HCT116 (cell line): Measurements from ENCODE around the gene LRRC34. TPM values are rescaled to one million over a fixed set of nuclear protein-coding genes. Genes with fewer than 3 reads are reported as not detected.

Experiments
- ATAC-seq: fragments of 200-7000 bp; cut with Tn5 transposase; 2 replicates; pipeline ENCODE4 v1.9.1; 2020; ENCODE audit warnings: mild to moderate bottlenecking, moderate library complexity
- BruUV-seq: library from RNA; stranded (reverse); fragments of 400-500 nt; replicated peaks from 2 replicates; lab custom pipeline; 2021; lab: Mats Ljungman, UMichigan
- CTCF ChIA-PET: fragments of 300-600 bp; sonication (Branson Sonifier 250); formaldehyde crosslinking; loops from one replicate; lab custom pipeline; 2021; ENCODE audit warnings: antibody characterized with exemption; lab: Charles Lee
- POLR2A ChIA-PET: fragments of 300-600, 350-600 bp; sonication (Branson Sonifier 250); formaldehyde crosslinking; loops from one replicate; lab custom pipeline; 2021; ENCODE audit warnings: antibody characterized with exemption; lab: Charles Lee
- RAD21 ChIA-PET, 2 experiments: fragments of 300-600 bp; sonication (Branson Sonifier 250); formaldehyde crosslinking; loops; one replicate each; lab custom pipeline; 2023; ENCODE audit warnings: low total read pairs in 2 of 2; ENCODE audit not compliant: uncharacterized antibody in 2 of 2, unreplicated experiment in 2 of 2, low non-redundant PET in 1 of 2; lab: Charles Lee
- DNase-seq: peaks from one replicate; pipeline ENCODE4 v3.0.0-alpha.2; 2010; ENCODE audit warnings: low read depth, low spot score
- H2AFZ ChIP-seq: fragments of 200-600 bp; shearing (Covaris generic), sonication (generic); 2 replicates; pipeline ENCODE4 v1.6.1; 2017; ENCODE audit warnings: low read depth, mixed run types, mixed read lengths, antibody characterized with exemption, low read length; ENCODE audit not compliant: poor library complexity, severe bottlenecking
- H3K27ac ChIP-seq: 2 replicates; pipeline ENCODE4 v1.5.1; 2012; ENCODE audit warnings: low read depth, low read length
- H3K27me3 ChIP-seq: fragments of 200-600 bp; sonication (generic); 2 replicates; pipeline ENCODE4 v1.6.1; 2016; ENCODE audit warnings: mixed run types, low read length, mixed read lengths; ENCODE audit not compliant: insufficient read depth
- H3K36me3 ChIP-seq, 2 experiments: fragments of 200-500 bp in 1 of 2; fragments of 200-600 bp in 1 of 2; sonication (Bioruptor generic) in 1 of 2; sonication (generic) in 1 of 2; 2 replicates each; pipeline versions ENCODE4 v1.5.1 to v1.6.1; 2014 to 2016; ENCODE audit warnings: low read length in 2 of 2, inconsistent platforms in 1 of 2, mixed read lengths in 1 of 2, mixed run types in 1 of 2; ENCODE audit not compliant: insufficient read depth in 2 of 2, control insufficient read depth in 1 of 2
- H3K4me1 ChIP-seq, 2 experiments: fragments of 200-600 bp in 1 of 2; sonication (generic) in 1 of 2; 2 replicates each; pipeline versions ENCODE4 v1.5.1 to v1.6.1; 2012 to 2017; ENCODE audit warnings: low read length in 2 of 2, inconsistent platforms in 1 of 2, mild to moderate bottlenecking in 1 of 2, mixed read lengths in 1 of 2, mixed run types in 1 of 2, moderate library complexity in 1 of 2; ENCODE audit not compliant: insufficient read depth in 2 of 2, control insufficient read depth in 1 of 2
- H3K4me2 ChIP-seq: fragments of 200-600 bp; sonication (generic); 2 replicates; pipeline ENCODE4 v1.6.1; 2017; ENCODE audit warnings: mixed run types, low read length, mixed read lengths
- H3K4me3 ChIP-seq, 2 experiments: fragments of 200-600 bp in 1 of 2; sonication (generic) in 1 of 2; replicated peaks in 1 of 2; 2 replicates each; pipeline ENCODE4 v1.5.1; 2011 to 2016; ENCODE audit warnings: low read length in 2 of 2, control low read depth in 1 of 2, low read depth in 1 of 2, mild to moderate bottlenecking in 1 of 2, mixed read lengths in 1 of 2, mixed run types in 1 of 2
- H3K79me2 ChIP-seq: fragments of 200-600 bp; sonication (generic); 2 replicates; pipeline ENCODE4 v1.6.1; 2017; ENCODE audit warnings: mild to moderate bottlenecking, mixed run types, low read length, moderate library complexity, mixed read lengths; ENCODE audit not compliant: insufficient read depth
- H3K9ac ChIP-seq: fragments of 200-600 bp; sonication (generic); 2 replicates; pipeline ENCODE4 v1.6.1; 2016; ENCODE audit warnings: low read length, mixed read lengths
- H3K9me2 ChIP-seq: fragments of 200-600 bp; sonication (generic), shearing (Covaris generic); 2 replicates; pipeline ENCODE4 v1.6.1; 2017; ENCODE audit warnings: mixed run types, mild to moderate bottlenecking, moderate library complexity; ENCODE audit not compliant: insufficient read depth
- H3K9me3 ChIP-seq, 2 experiments: fragments of 200-500 bp in 1 of 2; fragments of 200-600 bp in 1 of 2; sonication (Bioruptor generic) in 1 of 2; sonication (generic) in 1 of 2; 2 replicates each; pipeline ENCODE4 v1.6.1; 2014 to 2017; ENCODE audit warnings: low read length in 2 of 2, mixed read lengths in 2 of 2, inconsistent platforms in 1 of 2, low read depth in 1 of 2, mild to moderate bottlenecking in 1 of 2, mixed run types in 1 of 2, moderate library complexity in 1 of 2; ENCODE audit not compliant: control insufficient read depth in 1 of 2, insufficient read depth in 1 of 2
- H4K20me1 ChIP-seq: fragments of 200-600 bp; sonication (generic), shearing (Covaris generic); 2 replicates; pipeline ENCODE4 v1.6.1; 2017; ENCODE audit warnings: mixed run types, mild to moderate bottlenecking, moderate library complexity; ENCODE audit not compliant: insufficient read depth
- CBX3 ChIP-seq: IDR thresholded peaks from 2 replicates; pipeline ENCODE4 v1.6.1; 2012; ENCODE audit warnings: low read depth
- CEBPB ChIP-seq: IDR thresholded peaks from 2 replicates; pipeline ENCODE4 v1.6.1; 2012; ENCODE audit warnings: low read depth
- ELF1 ChIP-seq: IDR thresholded peaks from 2 replicates; pipeline ENCODE4 v1.6.1; 2012; ENCODE audit warnings: low read depth, borderline replicate concordance
- EZH2phosphoT487 ChIP-seq: fragments of 200-600 bp; IDR thresholded peaks from 2 replicates; pipeline ENCODE4 v1.6.1; 2018; ENCODE audit warnings: antibody characterized with exemption, borderline replicate concordance
- JUND ChIP-seq: IDR thresholded peaks from 2 replicates; pipeline ENCODE4 v1.6.1; 2012
- POLR2A ChIP-seq: IDR thresholded peaks from 2 replicates; pipeline ENCODE4 v1.7.0; 2011; ENCODE audit warnings: borderline replicate concordance; ENCODE audit not compliant: insufficient read depth, insufficient read length; ENCODE audit errors: extremely low read depth
- POLR2AphosphoS5 ChIP-seq: IDR thresholded peaks from 2 replicates; pipeline ENCODE4 v1.6.1; 2011; ENCODE audit warnings: mild to moderate bottlenecking, low read depth, low read length, moderate library complexity
- RAD21 ChIP-seq: IDR thresholded peaks from 2 replicates; pipeline ENCODE4 v1.6.1; 2012; ENCODE audit warnings: low read depth, mild to moderate bottlenecking
- YY1 ChIP-seq: IDR thresholded peaks from 2 replicates; pipeline ENCODE4 v1.6.1; 2011; ENCODE audit warnings: low read length, low read depth, moderate library complexity, mild to moderate bottlenecking; ENCODE audit not compliant: insufficient replicate concordance; ENCODE audit errors: extremely low read depth
- ZNF274 ChIP-seq: fragments of 200-500 bp; sonication (Bioruptor generic); IDR thresholded peaks from 2 replicates; pipeline ENCODE4 v1.6.1; 2014; ENCODE audit warnings: mild to moderate bottlenecking, low read depth, low read length, inconsistent platforms
- intact Hi-C: fragments of 100-400 bp; cut with micrococcal nuclease; formaldehyde crosslinking; loops from 2 replicates; pipeline ENCODE4 v1.10.0; 2022
- total RNA-seq: library from RNA; stranded (reverse); gene quantifications from one replicate; pipeline ENCODE4 v1.2.1, GENCODE V29; 2021; ENCODE audit not compliant: unreplicated experiment
- TF ChIP-seq, protein P1 (sequence below): IDR thresholded peaks from 2 replicates; pipeline ENCODE4 v1.6.1; 2011; ENCODE audit warnings: mild to moderate bottlenecking, low read length, moderate library complexity; ENCODE audit not compliant: insufficient replicate concordance; ENCODE audit errors: extremely low read depth
- TF ChIP-seq, protein P2 (sequence below), 3 experiments: fragments of 200-600 bp in 1 of 3; sonication (generic) in 1 of 3; IDR thresholded peaks in 2 of 3; conservative IDR thresholded peaks in 1 of 3; 2 replicates each; pipeline ENCODE4 v1.5.1; 2012 to 2017; ENCODE audit warnings: low read depth in 2 of 3, low read length in 2 of 3, antibody characterized with exemption in 1 of 3, borderline replicate concordance in 1 of 3, control low read depth in 1 of 3, mild to moderate bottlenecking in 1 of 3, mixed read lengths in 1 of 3, mixed run types in 1 of 3, moderate library complexity in 1 of 3; ENCODE audit not compliant: insufficient read depth in 1 of 3

The LRRC34 gene
- total RNA-seq, 1 experiment from 2014 or later, result not detected

DNA sequence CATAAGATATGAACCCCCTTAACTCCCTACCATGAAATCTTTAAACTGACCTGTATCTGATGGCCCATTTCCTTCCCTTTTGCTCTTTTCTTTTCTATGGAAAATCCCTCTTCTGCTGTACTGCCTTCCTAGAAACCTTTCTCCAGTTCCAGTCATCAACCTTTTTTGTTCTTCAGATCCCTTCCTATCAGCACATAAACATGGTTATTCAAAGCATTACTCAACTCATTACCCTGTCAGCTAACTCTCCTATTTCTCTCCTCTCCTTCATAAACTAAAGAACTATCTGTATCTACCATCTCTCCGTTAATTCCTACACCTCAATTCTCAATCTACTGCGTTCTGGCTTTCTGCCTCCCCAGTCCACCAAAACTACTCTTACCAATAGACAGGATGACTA lies 60.8 kb downstream of the LRRC34 start:
- Histone ChIP-seq H3K79me2 (no peaks in the 10 kb centered on the region), H3K36me3 (no peaks in the 10 kb centered on the region), H3K9me2 (no peaks in the 10 kb centered on the region), H3K9ac (no peak overlapping the region), H3K27ac (no peak overlapping the region), H4K20me1 (no peaks in the 10 kb centered on the region), H3K27me3 (no peaks in the 10 kb centered on the region), H2AFZ (no peak overlapping the region)
- intact Hi-C loops, result no loop called here
- POLR2A ChIA-PET, result no interaction called here
- ATAC-seq, result no peak
- RAD21 ChIA-PET, result no interaction called here
- BruUV-seq, result no TSS peak
- CTCF ChIA-PET, result no interaction called here
- TF ChIP-seq, protein P1, sequence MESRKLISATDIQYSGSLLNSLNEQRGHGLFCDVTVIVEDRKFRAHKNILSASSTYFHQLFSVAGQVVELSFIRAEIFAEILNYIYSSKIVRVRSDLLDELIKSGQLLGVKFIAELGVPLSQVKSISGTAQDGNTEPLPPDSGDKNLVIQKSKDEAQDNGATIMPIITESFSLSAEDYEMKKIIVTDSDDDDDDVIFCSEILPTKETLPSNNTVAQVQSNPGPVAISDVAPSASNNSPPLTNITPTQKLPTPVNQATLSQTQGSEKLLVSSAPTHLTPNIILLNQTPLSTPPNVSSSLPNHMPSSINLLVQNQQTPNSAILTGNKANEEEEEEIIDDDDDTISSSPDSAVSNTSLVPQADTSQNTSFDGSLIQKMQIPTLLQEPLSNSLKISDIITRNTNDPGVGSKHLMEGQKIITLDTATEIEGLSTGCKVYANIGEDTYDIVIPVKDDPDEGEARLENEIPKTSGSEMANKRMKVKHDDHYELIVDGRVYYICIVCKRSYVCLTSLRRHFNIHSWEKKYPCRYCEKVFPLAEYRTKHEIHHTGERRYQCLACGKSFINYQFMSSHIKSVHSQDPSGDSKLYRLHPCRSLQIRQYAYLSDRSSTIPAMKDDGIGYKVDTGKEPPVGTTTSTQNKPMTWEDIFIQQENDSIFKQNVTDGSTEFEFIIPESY, result no peak
- TF ChIP-seq EZH2phosphoT487 (no peak), POLR2A (no peak), CBX3 (no peak), POLR2AphosphoS5 (no peak), ELF1 (no peak), ZNF274 (no peak), CEBPB (no peak), RAD21 (no peak), YY1 (no peak), JUND (no peak)
- TF ChIP-seq, protein P2, sequence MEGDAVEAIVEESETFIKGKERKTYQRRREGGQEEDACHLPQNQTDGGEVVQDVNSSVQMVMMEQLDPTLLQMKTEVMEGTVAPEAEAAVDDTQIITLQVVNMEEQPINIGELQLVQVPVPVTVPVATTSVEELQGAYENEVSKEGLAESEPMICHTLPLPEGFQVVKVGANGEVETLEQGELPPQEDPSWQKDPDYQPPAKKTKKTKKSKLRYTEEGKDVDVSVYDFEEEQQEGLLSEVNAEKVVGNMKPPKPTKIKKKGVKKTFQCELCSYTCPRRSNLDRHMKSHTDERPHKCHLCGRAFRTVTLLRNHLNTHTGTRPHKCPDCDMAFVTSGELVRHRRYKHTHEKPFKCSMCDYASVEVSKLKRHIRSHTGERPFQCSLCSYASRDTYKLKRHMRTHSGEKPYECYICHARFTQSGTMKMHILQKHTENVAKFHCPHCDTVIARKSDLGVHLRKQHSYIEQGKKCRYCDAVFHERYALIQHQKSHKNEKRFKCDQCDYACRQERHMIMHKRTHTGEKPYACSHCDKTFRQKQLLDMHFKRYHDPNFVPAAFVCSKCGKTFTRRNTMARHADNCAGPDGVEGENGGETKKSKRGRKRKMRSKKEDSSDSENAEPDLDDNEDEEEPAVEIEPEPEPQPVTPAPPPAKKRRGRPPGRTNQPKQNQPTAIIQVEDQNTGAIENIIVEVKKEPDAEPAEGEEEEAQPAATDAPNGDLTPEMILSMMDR (IDR thresholded peaks at IDR 0.05 in 2 of 3, conservative IDR thresholded peaks at IDR 0.05 in 1 of 3; ENCODE audit: borderline replicate concordance in 1 of 3, insufficient read depth in 1 of 3, low read depth in 2 of 3, low read length in 2 of 3), result no peak
- TF ChIP-seq, all 23 proteins: peak for 0
- no peaks in the 10 kb centered on the region for H3K9me3 ChIP-seq
- peaks cover 0 to 9% of the 10 kb centered on the region in 2 experiments; a peak in 1 of 4 replicates for H3K4me1 ChIP-seq
- no peak overlapping the region for H3K4me3 ChIP-seq
- no peak for DNase-seq
- no peak overlapping the region for H3K4me2 ChIP-seq
